ENCODE data around the gene MYH4. TPM values are rescaled to one million over a fixed set of nuclear protein-coding genes. Genes with fewer than 3 reads are reported as not detected.

MYH4 gene
- total and polyA plus RNA-seq, 7 experiments from 2014 or later, result not detected

DNA sequence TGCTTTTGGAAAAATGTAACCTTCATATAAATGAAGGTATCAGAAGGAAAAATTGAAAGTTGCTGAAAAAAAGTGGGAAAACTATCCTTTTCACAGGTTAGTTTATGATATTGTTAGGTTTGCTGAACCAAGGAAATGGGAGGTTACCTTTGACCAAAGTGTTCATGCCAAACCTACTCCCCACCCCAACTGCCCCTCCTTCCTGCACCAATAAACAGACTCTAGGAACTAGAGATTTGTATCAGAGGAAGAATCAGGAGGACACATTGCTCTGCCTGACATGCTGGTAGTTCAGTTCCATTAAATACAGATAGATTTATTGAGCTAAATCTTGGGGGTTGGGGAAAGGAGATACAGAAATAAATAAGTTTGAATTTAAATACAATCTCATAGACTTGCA is 65.8 kb downstream of the MYH4 start:
- Mint-ChIP-seq H3K27ac (no peak overlapping the region), H3K9me3 (peaks cover 0 to 4% (median 0%) of the 10 kb centered on the region in 11 donors), H3K36me3 (no peaks in the 10 kb centered on the region), H3K4me3 (no peak overlapping the region), H3K4me1 (no peaks in the 10 kb centered on the region), H3K27me3 (peaks cover 0 to 24% (median 17%) of the 10 kb centered on the region in 5 donors)
- Histone ChIP-seq H3K9me3 (ENCODE audit: control insufficient read depth in 2 of 3, low read length in 3 of 3) (no peaks in the 10 kb centered on the region), H3K36me3 (ENCODE audit: control insufficient read depth in 2 of 3, insufficient read depth in 3 of 3, low read length in 3 of 3) (no peaks in the 10 kb centered on the region), H3K4me1 (ENCODE audit: control insufficient read depth in 2 of 2, insufficient read depth in 2 of 2, low read length in 2 of 2) (no peaks in the 10 kb centered on the region), H3K27ac (ENCODE audit: low read depth, low read length) (no peak overlapping the region), H3K4me3 (ENCODE audit: low read length) (no peak overlapping the region), H3K27me3 (ENCODE audit: control insufficient read depth in 2 of 2, insufficient read depth in 2 of 2, low read length in 2 of 2) (no peaks in the 10 kb centered on the region)
- intact Hi-C loops (cut with micrococcal nuclease), result no loop called here
- POLR2A ChIA-PET, result no interaction called here
- CTCF ChIA-PET, result no interaction called here
- no peak for ATAC-seq
- no peak for DNase-seq

DNA sequence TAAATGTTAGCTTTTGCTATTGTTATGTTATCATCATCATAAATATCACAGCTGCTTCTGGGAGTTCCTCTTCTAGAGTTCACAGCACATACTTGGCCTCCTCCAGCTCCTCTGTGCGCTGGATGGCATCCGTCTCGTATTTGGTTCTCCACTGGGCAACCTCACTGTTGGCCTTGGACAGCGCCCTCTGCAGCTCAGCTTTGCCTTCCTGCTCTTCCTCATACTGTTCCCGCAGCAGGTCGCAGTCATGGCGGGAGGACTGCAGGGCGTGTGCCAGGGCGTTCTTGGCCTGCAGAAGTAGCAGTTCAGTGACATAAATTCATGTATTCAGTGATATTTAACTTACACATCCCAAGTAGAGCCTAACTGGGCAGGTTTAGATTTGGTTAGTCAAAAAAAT is 71.0 kb downstream of the MYH4 start:
- Histone ChIP-seq H3K9me3 (ENCODE audit: control insufficient read depth in 2 of 3, low read length in 3 of 3) (no peaks in the 10 kb centered on the region), H3K4me1 (ENCODE audit: control insufficient read depth in 2 of 2, insufficient read depth in 2 of 2, low read length in 2 of 2) (no peaks in the 10 kb centered on the region), H3K36me3 (ENCODE audit: control insufficient read depth in 2 of 3, insufficient read depth in 3 of 3, low read length in 3 of 3) (no peaks in the 10 kb centered on the region), H3K27ac (ENCODE audit: low read depth, low read length) (no peak overlapping the region), H3K4me3 (ENCODE audit: low read length) (no peak overlapping the region), H3K27me3 (ENCODE audit: control insufficient read depth in 2 of 2, insufficient read depth in 2 of 2, low read length in 2 of 2) (no peaks in the 10 kb centered on the region)
- H3K36me3 Mint-ChIP-seq, result no peaks in the 10 kb centered on the region
- ATAC-seq, result no peak
- H3K4me3 Mint-ChIP-seq, result no peak overlapping the region
- H3K27ac Mint-ChIP-seq, result no peak overlapping the region
- DNase-seq, result no peak
- peaks cover 2 to 13% (median 13%) of the 10 kb centered on the region in 5 donors for H3K27me3 Mint-ChIP-seq
- intact Hi-C loops (cut with micrococcal nuclease), result no loop called here
- CTCF ChIA-PET, result no interaction called here
- POLR2A ChIA-PET, result no interaction called here
- H3K9me3 Mint-ChIP-seq, result peaks cover 0 to 4% (median 0%) of the 10 kb centered on the region in 11 donors
- H3K4me1 Mint-ChIP-seq, result no peaks in the 10 kb centered on the region

DNA sequence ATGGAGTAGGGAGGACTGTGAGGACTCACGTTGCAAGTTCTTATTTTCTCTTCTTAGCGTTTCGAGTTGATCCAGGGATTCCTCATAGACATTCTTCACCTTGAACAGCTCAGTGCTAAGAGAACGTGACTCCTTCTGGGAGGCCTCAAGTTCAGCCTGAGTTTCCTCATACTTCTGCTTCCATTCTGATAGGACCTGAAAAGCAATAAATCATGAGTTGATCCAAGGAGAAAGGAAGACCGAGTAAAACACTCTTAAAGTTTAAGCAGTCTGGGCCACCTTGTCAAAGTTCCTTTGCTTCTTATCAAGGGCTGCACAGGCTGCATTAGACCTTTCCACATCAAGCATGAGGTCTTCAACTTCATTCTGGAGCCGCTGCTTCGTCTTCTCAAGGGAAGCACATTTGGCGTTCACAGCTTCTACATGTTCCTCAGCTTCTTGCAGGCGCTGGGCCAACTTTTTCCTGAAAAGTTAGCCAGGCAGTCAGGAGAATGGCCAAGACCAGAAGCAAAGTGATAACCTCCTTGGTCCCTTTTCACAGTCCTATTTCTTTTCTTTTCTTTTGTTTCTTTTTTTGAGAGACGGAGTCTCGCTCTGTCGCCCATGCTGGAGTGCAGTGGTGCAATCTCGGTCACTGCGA is 72.7 kb downstream of the MYH4 start:
- peaks cover 0 to 3% (median 0%) of the 10 kb centered on the region in 11 donors for H3K9me3 Mint-ChIP-seq
- POLR2A ChIA-PET, result interaction anchor here (0.6 kb wide), 1 partner anchor 376 kb away, joined by 3 read pairs; no protein-coding TSS in a partner anchor
- H3K27ac Mint-ChIP-seq, result no peak overlapping the region
- Histone ChIP-seq H3K4me3 (ENCODE audit: low read length) (no peak overlapping the region), H3K36me3 (ENCODE audit: control insufficient read depth in 2 of 3, insufficient read depth in 3 of 3, low read length in 3 of 3) (no peaks in the 10 kb centered on the region), H3K9me3 (ENCODE audit: control insufficient read depth in 2 of 3, low read length in 3 of 3) (no peaks in the 10 kb centered on the region), H3K4me1 (ENCODE audit: control insufficient read depth in 2 of 2, insufficient read depth in 2 of 2, low read length in 2 of 2) (no peaks in the 10 kb centered on the region), H3K27me3 (ENCODE audit: control insufficient read depth in 2 of 2, insufficient read depth in 2 of 2, low read length in 2 of 2) (no peaks in the 10 kb centered on the region), H3K27ac (ENCODE audit: low read depth, low read length) (no peak overlapping the region)
- intact Hi-C loops (cut with micrococcal nuclease), result no loop called here
- no peaks in the 10 kb centered on the region for H3K4me1 Mint-ChIP-seq
- H3K27me3 Mint-ChIP-seq, result peaks cover 2 to 30% (median 11%) of the 10 kb centered on the region in 5 donors
- no peak for DNase-seq
- no peaks in the 10 kb centered on the region for H3K36me3 Mint-ChIP-seq
- CTCF ChIA-PET, result no interaction called here
- ATAC-seq, result no peak
- no peak overlapping the region for H3K4me3 Mint-ChIP-seq

DNA sequence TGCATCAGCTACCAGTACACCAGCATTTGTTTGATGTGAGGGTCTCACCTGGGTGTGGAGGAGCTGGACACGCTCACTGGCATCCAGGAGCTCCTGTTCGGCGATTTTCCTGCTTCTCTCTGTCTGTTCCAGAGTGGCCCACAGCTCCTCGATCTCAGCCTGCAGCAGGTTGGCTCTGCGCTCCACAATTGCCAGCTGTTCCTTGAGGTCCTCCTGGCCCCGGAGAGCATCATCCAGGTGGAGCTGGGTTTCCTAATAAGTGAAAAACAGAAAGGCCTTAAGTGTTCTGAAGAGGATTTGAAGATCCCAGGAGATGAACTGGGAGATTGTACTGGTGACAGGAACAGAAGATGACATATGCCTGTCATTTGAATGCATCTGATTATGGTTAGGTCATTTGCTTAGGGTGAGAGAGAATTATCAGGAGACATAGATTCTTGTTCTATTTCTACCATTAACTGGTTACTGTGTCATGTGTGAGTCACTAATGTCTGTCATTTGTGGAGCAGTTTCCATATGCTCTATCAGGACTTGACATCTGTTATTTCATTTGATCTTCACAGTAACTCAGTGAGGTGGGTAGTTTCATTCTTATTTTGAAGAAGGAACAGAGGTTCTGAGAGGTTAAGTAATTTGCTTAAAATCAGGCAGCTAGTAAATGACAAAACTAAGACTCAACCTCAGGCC is 75.0 kb downstream of the MYH4 start:
- peaks cover 0 to 4% (median 0%) of the 10 kb centered on the region in 11 donors for H3K9me3 Mint-ChIP-seq
- no peaks in the 10 kb centered on the region for H3K36me3 Mint-ChIP-seq
- Histone ChIP-seq H3K27me3 (ENCODE audit: control insufficient read depth in 2 of 2, insufficient read depth in 2 of 2, low read length in 2 of 2) (no peaks in the 10 kb centered on the region), H3K36me3 (ENCODE audit: control insufficient read depth in 2 of 3, insufficient read depth in 3 of 3, low read length in 3 of 3) (no peaks in the 10 kb centered on the region), H3K4me1 (ENCODE audit: control insufficient read depth in 2 of 2, insufficient read depth in 2 of 2, low read length in 2 of 2) (no peaks in the 10 kb centered on the region), H3K27ac (ENCODE audit: low read depth, low read length) (no peak overlapping the region), H3K9me3 (ENCODE audit: control insufficient read depth in 2 of 3, low read length in 3 of 3) (no peaks in the 10 kb centered on the region), H3K4me3 (ENCODE audit: low read length) (no peak overlapping the region)
- no peak for ATAC-seq
- no peak overlapping the region for H3K27ac Mint-ChIP-seq
- DNase-seq, result no peak
- intact Hi-C loops (cut with micrococcal nuclease), result no loop called here
- POLR2A ChIA-PET, result no interaction called here
- CTCF ChIA-PET, result no interaction called here
- no peaks in the 10 kb centered on the region for H3K4me1 Mint-ChIP-seq
- H3K27me3 Mint-ChIP-seq, result peaks cover 2 to 35% (median 17%) of the 10 kb centered on the region in 5 donors
- no peak overlapping the region for H3K4me3 Mint-ChIP-seq

Other genes starting within 250 kb of the MYH4 start
- not detected for gene MYH13, start 96.6 kb downstream of the MYH4 start, total RNA-seq
- gene MYH13, start 96.6 kb downstream of the MYH4 start, polyA plus RNA-seq, result not detected
- gene MYH8, start 47.6 kb downstream of the MYH4 start, total RNA-seq, result not detected
- not detected for gene MYH8, start 47.6 kb downstream of the MYH4 start, polyA plus RNA-seq
- not detected for gene MYH1, start 49.0 kb upstream of the MYH4 start, total RNA-seq
- not detected for gene MYH1, start 49.0 kb upstream of the MYH4 start, polyA plus RNA-seq
- gene MYH2, start 80.1 kb upstream of the MYH4 start, total RNA-seq, result not detected
- not detected for gene MYH2, start 80.1 kb upstream of the MYH4 start, polyA plus RNA-seq
- gene MYH3, start 187.8 kb upstream of the MYH4 start, total RNA-seq, result 10 to 100 TPM in 2 of 5 experiments, 1 to 10 TPM in 3; 5.9 to 20.5 (median 7.6) TPM
- 1 to 10 TPM in 1 of 2 donors, under 1 TPM in 1; 0.38 to 1.8 TPM for gene MYH3, start 187.8 kb upstream of the MYH4 start, polyA plus RNA-seq
- gene SCO1, start 228.0 kb upstream of the MYH4 start, total RNA-seq, result 10 to 100 TPM; 13.6 to 29.2 (median 26.7) TPM
- 10 to 100 TPM; 14.6 to 17.1 TPM for gene SCO1, start 228.0 kb upstream of the MYH4 start, polyA plus RNA-seq
- 10 to 100 TPM; 16.4 to 70.4 (median 32.1) TPM for gene ADPRM, start 228.0 kb upstream of the MYH4 start, total RNA-seq
- gene ADPRM, start 228.0 kb upstream of the MYH4 start, polyA plus RNA-seq, result 100 to 1,000 TPM; 116 to 120 TPM

All from naive thymus-derived CD4-positive, alpha-beta T cell (primary cell).